Chondrocyte (in vitro differentiated cells): ENCODE measurements around the gene HLCS. TPM values are rescaled to one million over a fixed set of nuclear protein-coding genes. Genes with fewer than 3 reads are reported as not detected.

ENCODE experiments used
- DNase-seq: peaks from one replicate; pipeline ENCODE4 v3.0.0; 2021; ENCODE audit warnings: mixed read lengths, low spot score
- H3K27ac Mint-ChIP-seq: one replicate; pipeline ENCODE4 v1.8.0; 2021; ENCODE audit warnings: mild to moderate bottlenecking, moderate library complexity, mixed read lengths; ENCODE audit not compliant: unreplicated experiment
- H3K27me3 Mint-ChIP-seq: 2 replicates; pipeline ENCODE4 v1.8.0; 2021; ENCODE audit warnings: low read depth, mixed read lengths
- H3K36me3 Mint-ChIP-seq: 2 replicates; pipeline ENCODE4 v1.8.0; 2021; ENCODE audit warnings: low read depth, mixed read lengths
- H3K4me1 Mint-ChIP-seq: 2 replicates; pipeline ENCODE4 v1.8.0; 2021; ENCODE audit warnings: low read depth, mild to moderate bottlenecking, mixed read lengths
- H3K4me3 Mint-ChIP-seq: one replicate; pipeline ENCODE4 v1.8.0; 2021; ENCODE audit warnings: mild to moderate bottlenecking, moderate library complexity, mixed read lengths; ENCODE audit not compliant: unreplicated experiment
- H3K9me3 Mint-ChIP-seq: 2 replicates; pipeline ENCODE4 v1.8.0; 2021; ENCODE audit warnings: low read depth, mixed read lengths
- total RNA-seq: library from RNA; stranded (reverse); gene quantifications from 3 replicates; pipeline ENCODE4 v1.2.1, GENCODE V29; 2021
- TF ChIP-seq, protein P1 (sequence below): fragments of 200-600 bp; sonication (generic); IDR thresholded peaks from 2 replicates; pipeline ENCODE4 v1.5.0; 2021; ENCODE audit warnings: antibody characterized with exemption, mild to moderate bottlenecking, moderate library complexity

HLCS gene
- total RNA-seq, 1 donor from 2014 or later, result 30.4 TPM

DNA sequence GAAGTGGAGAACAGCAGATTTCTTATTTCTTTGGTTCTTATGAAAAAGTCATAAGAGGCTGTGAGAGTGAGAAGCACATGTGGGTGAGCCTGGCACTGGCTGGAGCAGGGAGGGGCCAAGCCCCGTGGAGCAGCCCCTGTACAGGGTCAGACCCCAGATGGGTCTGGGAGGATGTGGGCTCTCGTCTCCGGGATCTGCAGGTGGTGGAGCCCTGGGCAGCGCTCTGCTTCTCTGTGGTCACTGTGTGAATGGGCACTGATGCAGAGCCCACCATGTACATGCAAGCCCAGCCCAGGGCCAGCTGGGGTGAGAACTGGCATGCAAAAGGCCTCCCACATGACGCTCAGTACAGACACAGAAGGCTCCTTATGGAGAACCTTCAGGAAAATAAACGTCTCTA is 200.0 kb downstream of the HLCS start:
- H3K27ac Mint-ChIP-seq, result no peak overlapping the region
- H3K9me3 Mint-ChIP-seq, result no peaks in the 10 kb centered on the region
- no peaks in the 10 kb centered on the region for H3K27me3 Mint-ChIP-seq
- H3K4me1 Mint-ChIP-seq, result peaks cover 4% of the 10 kb centered on the region
- H3K36me3 Mint-ChIP-seq, result peaks cover 7% of the 10 kb centered on the region
- TF ChIP-seq, protein P1, sequence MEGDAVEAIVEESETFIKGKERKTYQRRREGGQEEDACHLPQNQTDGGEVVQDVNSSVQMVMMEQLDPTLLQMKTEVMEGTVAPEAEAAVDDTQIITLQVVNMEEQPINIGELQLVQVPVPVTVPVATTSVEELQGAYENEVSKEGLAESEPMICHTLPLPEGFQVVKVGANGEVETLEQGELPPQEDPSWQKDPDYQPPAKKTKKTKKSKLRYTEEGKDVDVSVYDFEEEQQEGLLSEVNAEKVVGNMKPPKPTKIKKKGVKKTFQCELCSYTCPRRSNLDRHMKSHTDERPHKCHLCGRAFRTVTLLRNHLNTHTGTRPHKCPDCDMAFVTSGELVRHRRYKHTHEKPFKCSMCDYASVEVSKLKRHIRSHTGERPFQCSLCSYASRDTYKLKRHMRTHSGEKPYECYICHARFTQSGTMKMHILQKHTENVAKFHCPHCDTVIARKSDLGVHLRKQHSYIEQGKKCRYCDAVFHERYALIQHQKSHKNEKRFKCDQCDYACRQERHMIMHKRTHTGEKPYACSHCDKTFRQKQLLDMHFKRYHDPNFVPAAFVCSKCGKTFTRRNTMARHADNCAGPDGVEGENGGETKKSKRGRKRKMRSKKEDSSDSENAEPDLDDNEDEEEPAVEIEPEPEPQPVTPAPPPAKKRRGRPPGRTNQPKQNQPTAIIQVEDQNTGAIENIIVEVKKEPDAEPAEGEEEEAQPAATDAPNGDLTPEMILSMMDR, result no peak
- no peak overlapping the region for H3K4me3 Mint-ChIP-seq
- DNase-seq, result no peak

GRCh38 chr21:36765229-36765628 is 201.2 kb downstream of the HLCS start:
- no peaks in the 10 kb centered on the region for H3K27me3 Mint-ChIP-seq
- no peak for DNase-seq
- peaks cover 10% of the 10 kb centered on the region for H3K36me3 Mint-ChIP-seq
- H3K9me3 Mint-ChIP-seq, result no peaks in the 10 kb centered on the region
- no peak overlapping the region for H3K4me3 Mint-ChIP-seq
- peaks cover 4% of the 10 kb centered on the region for H3K4me1 Mint-ChIP-seq
- H3K27ac Mint-ChIP-seq, result no peak overlapping the region
- TF ChIP-seq, protein P1, result no peak

- H3K36me3 Mint-ChIP-seq, result peaks cover 14% of the 10 kb centered on the region
- H3K4me3 Mint-ChIP-seq, result no peak overlapping the region
- no peak for DNase-seq
- H3K9me3 Mint-ChIP-seq, result no peaks in the 10 kb centered on the region
- H3K4me1 Mint-ChIP-seq, result no peaks in the 10 kb centered on the region
- TF ChIP-seq, protein P1, result no peak
- H3K27me3 Mint-ChIP-seq, result no peaks in the 10 kb centered on the region
- H3K27ac Mint-ChIP-seq, result no peak overlapping the region
These were observed 203.2 kb downstream of the HLCS start for GRCh38 chr21:36763305-36763704.

- no peaks in the 10 kb centered on the region for H3K27me3 Mint-ChIP-seq
- H3K4me1 Mint-ChIP-seq, result no peaks in the 10 kb centered on the region
- no peaks in the 10 kb centered on the region for H3K9me3 Mint-ChIP-seq
- H3K36me3 Mint-ChIP-seq, result peaks cover 14% of the 10 kb centered on the region
- H3K4me3 Mint-ChIP-seq, result no peak overlapping the region
- H3K27ac Mint-ChIP-seq, result no peak overlapping the region
- TF ChIP-seq, protein P1, result no peak
- DNase-seq, result no peak
These were observed 203.8 kb downstream of the HLCS start for GRCh38 chr21:36762642-36763041.

DNA sequence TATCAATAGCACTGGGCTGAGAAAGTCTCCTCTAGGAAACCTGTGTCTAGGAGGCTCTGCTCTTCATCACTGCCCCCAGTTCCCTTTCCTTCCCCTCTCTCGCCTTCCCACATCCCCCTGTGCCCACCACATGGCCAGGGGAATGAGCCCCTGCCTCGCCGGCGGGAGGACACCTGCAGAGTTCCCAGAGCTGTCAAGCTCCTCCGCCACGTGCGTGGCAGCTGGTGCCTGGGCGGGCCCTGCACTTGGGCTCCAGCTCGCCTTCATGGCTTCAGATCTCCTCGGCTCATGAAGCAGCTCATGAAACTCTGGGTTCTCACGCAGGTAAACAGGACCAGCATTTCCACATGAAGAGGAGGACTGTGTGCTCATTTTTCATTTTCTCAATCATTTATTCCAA is 204.8 kb downstream of the HLCS start:
- no peak overlapping the region for H3K27ac Mint-ChIP-seq
- H3K27me3 Mint-ChIP-seq, result no peaks in the 10 kb centered on the region
- H3K9me3 Mint-ChIP-seq, result no peaks in the 10 kb centered on the region
- peaks cover 2% of the 10 kb centered on the region for H3K4me1 Mint-ChIP-seq
- H3K36me3 Mint-ChIP-seq, result peaks cover 14% of the 10 kb centered on the region
- TF ChIP-seq, protein P1, result no peak
- no peak for DNase-seq
- no peak overlapping the region for H3K4me3 Mint-ChIP-seq
